ENCODE results near the gene TMEM178B. TPM values are rescaled to one million over a fixed set of nuclear protein-coding genes. Genes with fewer than 3 reads are reported as not detected.

The TMEM178B gene
- total and polyA plus RNA-seq, 9 donors: 0.10 to 1.6 (median 0.30) TPM

DNA sequence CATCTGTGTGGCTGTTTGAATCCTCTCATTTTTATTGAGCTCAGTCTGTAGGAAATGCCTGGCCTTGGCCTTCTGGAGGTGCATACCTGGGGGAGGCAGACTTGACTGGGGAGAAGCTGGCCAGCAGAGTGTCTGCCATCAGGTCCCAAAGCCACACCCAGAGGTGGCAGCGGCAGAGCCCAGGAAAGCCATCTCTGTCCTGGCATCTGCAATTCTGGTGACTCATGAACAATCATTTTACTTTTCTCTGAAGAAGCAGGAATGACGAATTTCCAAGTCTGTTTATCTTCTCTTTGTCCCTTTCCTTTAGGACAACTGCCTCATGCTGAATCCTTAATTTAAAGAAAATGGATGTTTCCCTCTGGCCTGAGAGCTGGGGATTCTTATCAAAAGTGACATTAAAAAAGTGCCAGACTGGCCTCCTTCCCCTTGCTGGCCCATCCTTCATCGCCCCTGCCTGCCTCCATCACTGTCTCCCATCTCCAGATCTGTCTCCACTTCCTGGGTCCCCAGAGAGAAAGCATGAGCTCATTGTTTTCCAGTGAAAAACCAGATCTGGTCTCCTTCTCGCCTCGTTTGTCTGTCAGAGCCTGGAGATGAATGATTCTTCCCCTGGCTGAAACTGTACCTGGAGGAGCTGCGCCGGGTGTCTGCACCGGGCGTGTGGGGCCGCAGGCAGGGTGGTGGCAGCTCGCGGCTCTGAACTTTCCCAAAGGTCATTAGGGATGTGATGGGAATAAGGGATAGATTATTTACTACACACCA lies 124.5 kb downstream of the TMEM178B start:
- WGBS, 3 donors: 25 to 47% (median 37%) methylated on average over 12 of the region's 12 CpGs
- no peak overlapping the region for H3K4me3 ChIP-seq
- no peaks in the 10 kb centered on the region for H3K27me3 ChIP-seq
- TF ChIP-seq, protein P1, sequence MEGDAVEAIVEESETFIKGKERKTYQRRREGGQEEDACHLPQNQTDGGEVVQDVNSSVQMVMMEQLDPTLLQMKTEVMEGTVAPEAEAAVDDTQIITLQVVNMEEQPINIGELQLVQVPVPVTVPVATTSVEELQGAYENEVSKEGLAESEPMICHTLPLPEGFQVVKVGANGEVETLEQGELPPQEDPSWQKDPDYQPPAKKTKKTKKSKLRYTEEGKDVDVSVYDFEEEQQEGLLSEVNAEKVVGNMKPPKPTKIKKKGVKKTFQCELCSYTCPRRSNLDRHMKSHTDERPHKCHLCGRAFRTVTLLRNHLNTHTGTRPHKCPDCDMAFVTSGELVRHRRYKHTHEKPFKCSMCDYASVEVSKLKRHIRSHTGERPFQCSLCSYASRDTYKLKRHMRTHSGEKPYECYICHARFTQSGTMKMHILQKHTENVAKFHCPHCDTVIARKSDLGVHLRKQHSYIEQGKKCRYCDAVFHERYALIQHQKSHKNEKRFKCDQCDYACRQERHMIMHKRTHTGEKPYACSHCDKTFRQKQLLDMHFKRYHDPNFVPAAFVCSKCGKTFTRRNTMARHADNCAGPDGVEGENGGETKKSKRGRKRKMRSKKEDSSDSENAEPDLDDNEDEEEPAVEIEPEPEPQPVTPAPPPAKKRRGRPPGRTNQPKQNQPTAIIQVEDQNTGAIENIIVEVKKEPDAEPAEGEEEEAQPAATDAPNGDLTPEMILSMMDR (IDR thresholded peaks at IDR 0.05): no peak
- TF ChIP-seq EP300 (IDR thresholded peaks at IDR 0.05): no peak
- no peak for TF ChIP-seq POLR2A (IDR thresholded peaks at IDR 0.05)
- no peak for DNase-seq
- no peaks in the 10 kb centered on the region for H3K4me1 ChIP-seq (ENCODE audit: insufficient read depth)
- H3K9me3 ChIP-seq: no peaks in the 10 kb centered on the region
- intact Hi-C loops (cut with DNase I): no loop called here
- no peak overlapping the region for H3K27ac ChIP-seq
- no peaks in the 10 kb centered on the region for H3K36me3 ChIP-seq

DNA sequence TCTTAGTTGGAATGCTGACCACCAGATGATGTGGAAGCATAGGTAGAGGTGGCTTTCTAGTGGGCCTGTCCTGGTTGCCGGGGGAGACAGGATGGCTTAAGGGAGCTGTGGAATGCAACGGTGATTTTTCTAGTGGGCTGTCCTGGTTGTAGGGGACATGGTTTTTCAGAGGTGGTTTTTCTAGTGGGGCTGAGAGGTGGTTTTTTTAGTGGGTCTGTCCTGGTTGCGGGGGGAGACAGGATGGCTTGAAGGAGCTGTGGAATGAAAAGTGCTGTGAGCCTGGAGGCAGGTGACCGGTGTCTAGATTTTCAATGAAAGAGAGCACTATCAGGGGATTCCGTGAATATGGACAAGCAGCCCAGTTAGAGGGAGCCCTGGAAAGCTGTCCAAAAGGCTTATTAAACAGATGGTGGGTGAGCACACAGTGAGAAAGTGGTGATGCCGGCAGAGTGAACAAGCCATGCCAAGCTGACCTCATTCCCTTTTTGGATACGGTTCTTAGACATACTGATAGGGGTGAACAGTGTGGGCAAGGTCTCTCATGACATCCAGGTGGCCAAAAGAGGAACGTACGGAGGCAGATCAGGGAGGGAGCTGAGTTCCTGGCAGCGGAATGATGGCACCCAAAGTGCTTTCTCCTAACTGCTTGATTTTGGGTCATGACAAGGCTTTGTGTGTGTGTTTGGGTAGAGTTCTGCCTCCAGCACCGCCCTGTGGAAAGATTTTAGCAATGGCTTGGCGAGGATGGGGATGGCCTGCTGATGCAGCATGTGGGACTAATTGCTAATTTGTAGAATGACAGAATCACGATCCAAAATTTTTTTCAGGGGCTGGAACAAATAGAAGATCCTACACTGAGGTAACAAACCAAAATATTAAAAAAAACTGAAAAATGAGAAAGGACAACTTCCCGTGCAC lies 126.6 kb downstream of the TMEM178B start:
- Histone ChIP-seq H3K4me1 (ENCODE audit: insufficient read depth) (no peaks in the 10 kb centered on the region), H3K27ac (no peak overlapping the region), H3K9me3 (no peaks in the 10 kb centered on the region), H3K36me3 (no peaks in the 10 kb centered on the region), H3K4me3 (no peak overlapping the region), H3K27me3 (no peaks in the 10 kb centered on the region)
- intact Hi-C loops (cut with DNase I): no loop called here
- DNase-seq: no peak
- WGBS, 3 donors: 73 to 81% (median 77%) methylated on average over 14 of the region's 14 CpGs
- TF ChIP-seq POLR2A (IDR thresholded peaks at IDR 0.05) (no peak), EP300 (IDR thresholded peaks at IDR 0.05) (no peak)
- TF ChIP-seq, protein P1 (IDR thresholded peaks at IDR 0.05): no peak

- no peak for TF ChIP-seq EP300 (IDR thresholded peaks at IDR 0.05)
- no peak for TF ChIP-seq POLR2A (IDR thresholded peaks at IDR 0.05)
- H3K27ac ChIP-seq: no peak overlapping the region
- H3K4me1 ChIP-seq (ENCODE audit: insufficient read depth): no peaks in the 10 kb centered on the region
- DNase-seq: no peak
- no peaks in the 10 kb centered on the region for H3K27me3 ChIP-seq
- H3K36me3 ChIP-seq: no peaks in the 10 kb centered on the region
- H3K4me3 ChIP-seq: no peak overlapping the region
- 59 to 65% (median 63%) methylated on average over 11 of the region's 11 CpGs for WGBS, 3 donors
- intact Hi-C loops (cut with DNase I): no loop called here
- H3K9me3 ChIP-seq: no peaks in the 10 kb centered on the region
These were observed 127.5 kb downstream of the TMEM178B start for GRCh38 chr7:141201145-141201885.

- DNase-seq: no peak
- intact Hi-C loops (cut with DNase I): no loop called here
- TF ChIP-seq POLR2A (IDR thresholded peaks at IDR 0.05): no peak
- no peak overlapping the region for H3K27ac ChIP-seq
- H3K4me3 ChIP-seq: no peak overlapping the region
- WGBS, 3 donors: 8 to 21% (median 9%) methylated on average over 4 of the region's 4 CpGs
- no peaks in the 10 kb centered on the region for H3K4me1 ChIP-seq (ENCODE audit: insufficient read depth)
- H3K9me3 ChIP-seq: no peaks in the 10 kb centered on the region
- no peaks in the 10 kb centered on the region for H3K36me3 ChIP-seq
- H3K27me3 ChIP-seq: no peaks in the 10 kb centered on the region
These were observed 128.7 kb downstream of the TMEM178B start for GRCh38 chr7:141202535-141202934.

- Histone ChIP-seq H3K27ac (no peak overlapping the region), H3K4me3 (no peak overlapping the region), H3K36me3 (no peaks in the 10 kb centered on the region), H3K4me1 (ENCODE audit: insufficient read depth) (no peaks in the 10 kb centered on the region), H3K27me3 (no peaks in the 10 kb centered on the region), H3K9me3 (no peaks in the 10 kb centered on the region)
- TF ChIP-seq, protein P1 (IDR thresholded peaks at IDR 0.05): no peak
- TF ChIP-seq EP300 (IDR thresholded peaks at IDR 0.05): no peak
- TF ChIP-seq POLR2A (IDR thresholded peaks at IDR 0.05): no peak
- DNase-seq: no peak
- intact Hi-C loops (cut with DNase I): no loop called here
- WGBS, 3 donors: 86 to 89% (median 88%) methylated on average over 6 of the region's 6 CpGs
These were observed 129.3 kb downstream of the TMEM178B start for GRCh38 chr7:141203177-141203576.

All from ovary (tissue), 9 donors.